Central memory CD4-positive, alpha-beta T cell (primary cell): ENCODE measurements around the gene TULP1.
"Not testable (repeated sequence)": the region's sequence is repeated elsewhere in the genome, so short reads cannot be mapped to it uniquely, and the experiment has no call there.

Source experiments
- DNase-seq: peaks from one replicate; pipeline ENCODE4 v3.0.0; 2022
- total RNA-seq, 3 experiments: gene quantifications; one replicate each; lab custom pipeline; 2026; lab: John Stamatoyannopoulos, UW

Gene TULP1
- 0 to 0.39 (median 0) reads per million in 3 experiments for total RNA-seq

GRCh38 chr6:35512740-35513139 lies at the start of gene TULP1:
Gene TULP1 (minus strand): TSS chr6:35512896. CDS start chr6:35512858, 38 bp downstream.
- no peak for DNase-seq

GRCh38 chr6:35562060-35562459 lies 49.4 kb upstream of the TULP1 start:
- DNase-seq = no peak

- no peak for DNase-seq
These were observed 48.4 kb upstream of the TULP1 start for GRCh38 chr6:35561113-35561512.

- no peak for DNase-seq
These were observed 45.9 kb upstream of the TULP1 start for GRCh38 chr6:35558571-35558970.

GRCh38 chr6:35557239-35557638 lies 44.5 kb upstream of the TULP1 start:
- DNase-seq = no peak

GRCh38 chr6:35554811-35555210 lies 42.1 kb upstream of the TULP1 start:
- no peak for DNase-seq

GRCh38 chr6:35553315-35553714 lies 40.6 kb upstream of the TULP1 start:
- DNase-seq = no peak

GRCh38 chr6:35552285-35552917 lies 39.7 kb upstream of the TULP1 start:
- DNase-seq = peak; percentile 54

- DNase-seq = no peak
These were observed 37.7 kb upstream of the TULP1 start for GRCh38 chr6:35550437-35550836.

GRCh38 chr6:35547676-35548075 lies 35.0 kb upstream of the TULP1 start:
- no peak for DNase-seq

- DNase-seq = no peak
These were observed 32.2 kb upstream of the TULP1 start for GRCh38 chr6:35544769-35545361.

GRCh38 chr6:35543459-35544193 lies 30.9 kb upstream of the TULP1 start:
- no peak for DNase-seq

GRCh38 chr6:35541836-35542235 lies 29.1 kb upstream of the TULP1 start:
- DNase-seq = no peak

- no peak for DNase-seq
These were observed 26.5 kb upstream of the TULP1 start for GRCh38 chr6:35539223-35539622.

GRCh38 chr6:35535847-35536246 lies 23.2 kb upstream of the TULP1 start:
- not testable (repeated sequence) for DNase-seq

GRCh38 chr6:35534407-35535170 lies 21.9 kb upstream of the TULP1 start:
- DNase-seq = no peak

GRCh38 chr6:35533981-35534380 lies 21.3 kb upstream of the TULP1 start:
- DNase-seq = no peak

- no peak for DNase-seq
These were observed 19.4 kb upstream of the TULP1 start for GRCh38 chr6:35532126-35532525.

- no peak for DNase-seq
These were observed 11.8 kb upstream of the TULP1 start for GRCh38 chr6:35524380-35525020.

GRCh38 chr6:35522660-35523658 lies 10.3 kb upstream of the TULP1 start:
- peak; percentile 79 for DNase-seq

- DNase-seq = no peak
These were observed 9.5 kb upstream of the TULP1 start for GRCh38 chr6:35522151-35522550.
